H1 (cell line): ENCODE results near the gene C9orf43. TPM values are rescaled to one million over a fixed set of nuclear protein-coding genes. Genes with fewer than 3 reads are reported as not detected.
A peak's percentile ranks its signal among the peaks of the same experiment; 100 is the strongest.

Experiments used
- CTCF ChIA-PET: fragments of 300-600 bp; sonication (Branson Sonifier 250); formaldehyde crosslinking; loops from one replicate; lab custom pipeline; 2021; ENCODE audit not compliant: partially characterized antibody; lab: Charles Lee
- POLR2A ChIA-PET: fragments of 300-600 bp; sonication (Branson Sonifier 250); formaldehyde crosslinking; loops from one replicate; lab custom pipeline; 2021; ENCODE audit warnings: inconsistent platforms; ENCODE audit not compliant: partially characterized antibody; lab: Charles Lee
- DNase-seq, 2 experiments: peaks; one replicate each; pipeline versions ENCODE4 v3.0.0 to v3.0.0-alpha.2; 2010 to 2022; ENCODE audit warnings: low spot score in 2 of 2, low read depth in 1 of 2, mixed read lengths in 1 of 2
- FAIRE-seq: peaks from 2 replicates; lab custom pipeline; 2011; peaks lifted over from hg19 to GRCh38; lab: Jason Lieb, UNC
- H2AFZ ChIP-seq: 2 replicates; pipeline ENCODE4 v1.8.1; 2012; ENCODE audit warnings: low read length, inconsistent platforms
- H2AK5ac ChIP-seq: 2 replicates; pipeline ENCODE4 v1.6.1; 2013; ENCODE audit warnings: low read depth, low read length
- H2BK120ac ChIP-seq: replicated peaks from 2 replicates; pipeline ENCODE3; 2013; ENCODE audit warnings: low read depth, low read length, inconsistent platforms
- H2BK12ac ChIP-seq: 2 replicates; pipeline ENCODE4 v1.6.1; 2013; ENCODE audit warnings: low read depth, low read length
- H2BK15ac ChIP-seq: 2 replicates; pipeline ENCODE4 v1.6.1; 2013; ENCODE audit warnings: low read length
- H2BK20ac ChIP-seq: 2 replicates; pipeline ENCODE4 v1.6.1; 2013; ENCODE audit warnings: low read length
- H2BK5ac ChIP-seq: 2 replicates; pipeline ENCODE4 v1.6.1; 2013; ENCODE audit warnings: low read depth, low read length
- H3K14ac ChIP-seq: 2 replicates; pipeline ENCODE4 v1.6.1; 2013; ENCODE audit warnings: inconsistent platforms; ENCODE audit not compliant: insufficient read length
- H3K18ac ChIP-seq: 2 replicates; pipeline ENCODE4 v1.6.1; 2013; ENCODE audit warnings: low read length; ENCODE audit errors: extremely low read depth
- H3K23ac ChIP-seq: 2 replicates; pipeline ENCODE4 v1.6.1; 2013; ENCODE audit warnings: inconsistent platforms; ENCODE audit not compliant: insufficient read length
- H3K23me2 ChIP-seq: 2 replicates; pipeline ENCODE4 v1.6.1; 2013; ENCODE audit warnings: low read depth, low read length
- H3K27ac ChIP-seq: 2 replicates; pipeline ENCODE4 v1.6.1; 2011; ENCODE audit warnings: low read depth, low read length, inconsistent platforms
- H3K27me3 ChIP-seq, 4 experiments: replicated peaks in 1 of 4; 1 replicate in 1 of 4; 2 replicates in 3 of 4; pipeline versions ENCODE4 v1.6.1 to v1.8.1; 2011 to 2013; ENCODE audit warnings: low read length in 3 of 4, mild to moderate bottlenecking in 3 of 4, inconsistent platforms in 2 of 4, mixed read lengths in 2 of 4, moderate library complexity in 1 of 4; ENCODE audit not compliant: control insufficient read depth in 3 of 4, insufficient read depth in 3 of 4; ENCODE audit errors: extremely low read depth in 1 of 4
- H3K36me3 ChIP-seq, 4 experiments: 2 replicates each; pipeline versions ENCODE4 v1.6.1 to v1.8.1; 2011 to 2013; ENCODE audit warnings: mild to moderate bottlenecking in 4 of 4, low read length in 3 of 4, moderate library complexity in 2 of 4, control low read depth in 1 of 4, inconsistent platforms in 1 of 4; ENCODE audit not compliant: insufficient read depth in 4 of 4, control insufficient read depth in 2 of 4
- H3K4ac ChIP-seq: replicated peaks from 2 replicates; pipeline ENCODE3; 2013; ENCODE audit warnings: low read length, low read depth, mixed read lengths, inconsistent platforms; ENCODE audit not compliant: insufficient read length
- H3K4me1 ChIP-seq, 4 experiments: replicated peaks in 1 of 4; 1 replicate in 1 of 4; 2 replicates in 3 of 4; pipeline versions ENCODE4 v1.6.1 to v1.8.1; 2011 to 2013; ENCODE audit warnings: low read length in 3 of 4, inconsistent platforms in 2 of 4, mixed read lengths in 1 of 4; ENCODE audit not compliant: insufficient read depth in 4 of 4, control insufficient read depth in 3 of 4
- H3K4me2 ChIP-seq, 2 experiments: 2 replicates each; pipeline versions ENCODE4 v1.6.1 to v1.8.1; 2011 to 2013; ENCODE audit warnings: low read depth in 2 of 2, low read length in 2 of 2, control low read depth in 1 of 2, inconsistent platforms in 1 of 2, mild to moderate bottlenecking in 1 of 2; ENCODE audit not compliant: insufficient read depth in 1 of 2
- H3K4me3 ChIP-seq, 4 experiments: fragments of 200-600, 300-600 bp in 1 of 4; sonication (generic), shearing (Covaris generic), sonication (Bioruptor Twin) in 1 of 4; 2 replicates each; pipeline versions ENCODE4 v1.5.1 to v1.8.1; 2011 to 2016; ENCODE audit warnings: low read length in 4 of 4, low read depth in 3 of 4, control low read depth in 2 of 4, inconsistent platforms in 2 of 4, mild to moderate bottlenecking in 2 of 4, mixed read lengths in 1 of 4, moderate library complexity in 1 of 4; ENCODE audit not compliant: insufficient read depth in 2 of 4; ENCODE audit errors: extremely low read depth in 1 of 4
- H3K56ac ChIP-seq: replicated peaks from 2 replicates; pipeline ENCODE3; 2013; ENCODE audit warnings: low read depth, mild to moderate bottlenecking, mixed read lengths, low read length, inconsistent platforms; ENCODE audit not compliant: insufficient read length
- H3K79me1 ChIP-seq: 2 replicates; pipeline ENCODE4 v1.6.1; 2013; ENCODE audit warnings: low read depth, low read length, control low read depth
- H3K79me2 ChIP-seq, 2 experiments: 2 replicates each; pipeline versions ENCODE4 v1.6.1 to v1.8.1; 2012 to 2013; ENCODE audit warnings: low read length in 2 of 2, mild to moderate bottlenecking in 2 of 2, inconsistent platforms in 1 of 2; ENCODE audit not compliant: insufficient read depth in 2 of 2, control insufficient read depth in 1 of 2
- H3K9ac ChIP-seq, 4 experiments: replicated peaks in 1 of 4; 1 replicate in 1 of 4; 2 replicates in 3 of 4; pipeline versions ENCODE4 v1.6.1 to v1.8.1; 2011 to 2013; ENCODE audit warnings: low read depth in 3 of 4, low read length in 3 of 4, control low read depth in 2 of 4, mild to moderate bottlenecking in 2 of 4, moderate library complexity in 2 of 4, inconsistent platforms in 1 of 4; ENCODE audit errors: extremely low read depth in 1 of 4
- H3K9me3 ChIP-seq, 2 experiments: 2 replicates each; pipeline versions ENCODE4 v1.6.1 to v1.8.1; 2012 to 2013; ENCODE audit warnings: mild to moderate bottlenecking in 2 of 2, moderate library complexity in 2 of 2, control low read depth in 1 of 2, inconsistent platforms in 1 of 2, low read depth in 1 of 2, low read length in 1 of 2, mixed read lengths in 1 of 2; ENCODE audit not compliant: insufficient read depth in 2 of 2
- H4K20me1 ChIP-seq, 2 experiments: replicated peaks in 1 of 2; 2 replicates each; pipeline versions ENCODE3 to v1.8.1; 2011 to 2013; ENCODE audit warnings: inconsistent platforms in 2 of 2, low read length in 2 of 2, mild to moderate bottlenecking in 1 of 2; ENCODE audit not compliant: insufficient read depth in 2 of 2, control insufficient read depth in 1 of 2
- H4K5ac ChIP-seq: 2 replicates; pipeline ENCODE4 v1.6.1; 2013; ENCODE audit warnings: low read length, low read depth, mixed read lengths, inconsistent platforms; ENCODE audit not compliant: insufficient read length
- H4K8ac ChIP-seq: 2 replicates; pipeline ENCODE4 v1.8.0; 2013; ENCODE audit warnings: mild to moderate bottlenecking, moderate library complexity, low read length, inconsistent platforms; ENCODE audit not compliant: insufficient read depth; ENCODE audit errors: extremely low read depth
- H4K91ac ChIP-seq: replicated peaks from 2 replicates; pipeline ENCODE3; 2013; ENCODE audit warnings: low read length, mixed read lengths, inconsistent platforms; ENCODE audit not compliant: insufficient read length
- CTBP2 ChIP-seq: IDR thresholded peaks from 2 replicates; pipeline ENCODE4 v1.7.0; 2011; ENCODE audit warnings: borderline replicate concordance, mild to moderate bottlenecking, moderate library complexity, mixed read lengths, low read length; ENCODE audit not compliant: insufficient read depth, insufficient read length
- POLR2A ChIP-seq, 2 experiments: IDR thresholded peaks; 1 replicate in 1 of 2; 2 replicates in 1 of 2; pipeline ENCODE4 v1.6.1; 2011; ENCODE audit warnings: low read depth in 2 of 2, low read length in 2 of 2, mild to moderate bottlenecking in 2 of 2; ENCODE audit errors: control extremely low read depth in 1 of 2
- RAD21 ChIP-seq, 2 experiments: IDR thresholded peaks in 1 of 2; conservative IDR thresholded peaks in 1 of 2; 2 replicates each; pipeline ENCODE4 v1.6.1; 2011; ENCODE audit warnings: low read depth in 2 of 2, low read length in 2 of 2, improper control_type of control experiment in 1 of 2, inconsistent platforms in 1 of 2, mild to moderate bottlenecking in 1 of 2, moderate library complexity in 1 of 2
- RBBP5 ChIP-seq: IDR thresholded peaks from 2 replicates; pipeline ENCODE4 v1.7.1; 2012; ENCODE audit warnings: low read depth, mild to moderate bottlenecking, inconsistent platforms, low read length, moderate library complexity, borderline replicate concordance
- RXRA ChIP-seq: IDR thresholded peaks from 2 replicates; pipeline ENCODE4 v1.6.1; 2011; ENCODE audit warnings: low read depth, mild to moderate bottlenecking, low read length, moderate library complexity; ENCODE audit not compliant: insufficient read depth
- SIN3A ChIP-seq, 2 experiments: IDR thresholded peaks in 1 of 2; conservative IDR thresholded peaks in 1 of 2; 2 replicates each; pipeline ENCODE4 v1.6.1; 2011 to 2012; ENCODE audit warnings: low read length in 2 of 2, improper control_type of control experiment in 1 of 2, low read depth in 1 of 2, mild to moderate bottlenecking in 1 of 2
- SIRT6 ChIP-seq: IDR thresholded peaks from one replicate; pipeline ENCODE4 v1.7.1; 2012; ENCODE audit warnings: low read length, inconsistent platforms
- TAF1 ChIP-seq: IDR thresholded peaks from 2 replicates; pipeline ENCODE4 v1.6.1; 2011; ENCODE audit warnings: mild to moderate bottlenecking, low read depth, low read length
- TAF7 ChIP-seq: optimal IDR thresholded peaks from 2 replicates; pipeline ENCODE3; 2011; ENCODE audit warnings: low read depth, mild to moderate bottlenecking, inconsistent platforms, low read length, moderate library complexity, borderline replicate concordance
- YY1 ChIP-seq: IDR thresholded peaks from 2 replicates; pipeline ENCODE4 v1.6.1; 2011; ENCODE audit warnings: low read depth, mild to moderate bottlenecking, low read length
- WGBS, 2 experiments: shearing (Covaris generic) in 1 of 2; methylation state at CpG; one replicate each; pipeline versions ENCODE4 v1.1.6 to v1.1.7; 2013 to 2015; ENCODE audit warnings: low lambda C conversion rate in 2 of 2, mixed read lengths in 2 of 2, inconsistent platforms in 1 of 2, low coverage in 1 of 2, missing lambda C conversion rate in 1 of 2; ENCODE audit not compliant: insufficient replicate concordance in 2 of 2, insufficient coverage in 1 of 2, insufficient read length in 1 of 2; ENCODE audit errors: extremely low coverage in 1 of 2, missing lambda C conversion rate in 1 of 2; 5-methylcytosine and 5-hydroxymethylcytosine counted together
- polyA plus RNA-seq, 7 experiments: library from polyadenylated mRNA; depleted of rRNA in 3 of 7; stranded (reverse) in 5 of 7; unstranded in 2 of 7; fragments of >200 nt in 5 of 7; fragments of 200-250 nt in 2 of 7; gene quantifications; 1 replicate in 5 of 7; 2 replicates in 1 of 7; 4 replicates in 1 of 7; pipeline versions ENCODE4 v1.2.1 to v1.2.3, GENCODE V29; 2011 to 2013; ENCODE audit warnings: missing spikeins in 2 of 7, mixed read lengths in 2 of 7
- total RNA-seq: library from RNA; stranded (reverse); fragmentation: NEBNext Ultra II Directional; extraction: Animal tissue kit (Norgen Biotek cat#: 25700); gene quantifications from 2 replicates; pipeline ENCODE4 v1.2.1, GENCODE V29; 2021

The C9orf43 gene
- total and polyA plus RNA-seq, 2 of the 8 experiments (the other 6 are each of a cell fraction or from before 2014, with no cell fraction given), result 0.35 to 0.52 TPM

DNA sequence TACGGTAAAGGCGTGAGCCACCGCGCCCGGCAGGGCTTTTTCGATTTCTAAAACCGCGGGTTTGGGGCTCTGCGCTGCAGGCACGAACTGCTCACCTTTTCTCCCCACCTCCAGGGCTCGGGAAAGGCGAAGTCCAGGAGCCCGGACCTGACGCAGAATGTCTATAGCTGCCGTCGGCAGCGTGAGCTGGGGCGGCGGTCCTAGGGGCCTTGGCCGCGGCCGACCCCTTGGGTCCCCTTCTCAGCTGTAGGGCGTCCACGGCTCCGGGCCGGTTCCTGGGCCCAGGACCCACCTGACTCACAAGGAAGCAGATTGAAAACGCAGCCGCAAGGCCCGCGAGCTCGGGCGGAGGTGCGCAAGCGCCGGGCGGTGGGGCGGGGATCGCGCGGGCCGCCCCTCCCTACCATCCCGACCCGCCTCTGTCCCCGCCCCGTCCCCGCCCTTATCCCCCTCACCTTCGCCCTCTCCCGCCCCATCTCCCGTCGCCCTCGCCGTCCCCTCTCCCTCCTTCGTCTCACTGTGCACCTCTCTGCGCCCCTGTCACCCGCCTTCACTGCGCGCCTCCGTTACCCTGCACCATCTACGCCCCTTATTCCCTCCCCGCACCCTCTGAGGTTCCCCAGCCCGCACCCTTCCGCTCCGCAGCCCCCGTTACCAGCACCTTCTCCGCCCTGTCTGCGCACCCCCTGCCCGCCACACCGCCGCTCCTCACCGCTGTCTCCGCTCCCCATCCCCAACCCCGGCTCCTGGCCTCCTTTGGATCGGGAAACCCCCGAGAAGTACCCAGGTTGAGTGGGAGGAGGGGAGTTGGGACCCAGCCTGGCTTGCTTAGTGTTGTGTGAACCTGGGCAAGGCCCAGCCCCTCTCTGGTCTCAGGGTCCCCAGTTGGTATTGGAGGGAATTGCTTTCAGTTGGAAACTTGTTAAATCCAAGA is 33.6 kb upstream of the C9orf43 start, which contains the start of gene HDHD3:
HDHD3 (minus strand) TSS at position 353 of the 934 bp plus-strand sequence. CDS start 2,632 bp downstream, outside the sequence.
- H3K23ac ChIP-seq, result no peak within 1 kb of the TSS
- peaks cover 0 to 2% of the 10 kb centered on the region in 2 experiments for H4K20me1 ChIP-seq
- no peak within 1 kb of the TSS for H2BK20ac ChIP-seq
- peaks cover 0 to 19% (median 2%) of the 10 kb centered on the region in 4 experiments; a peak in 4 of 8 replicates for H3K36me3 ChIP-seq
- H3K4me2 ChIP-seq, result peak within 1 kb of the TSS; percentile 56 to 71
- H3K56ac ChIP-seq, result peak within 1 kb of the TSS; percentile 52
- H3K4me3 ChIP-seq, result peak within 1 kb of the TSS; percentile 54 to 98 (median 82)
- H2BK120ac ChIP-seq, result no peak within 1 kb of the TSS
- H2BK12ac ChIP-seq, result no peak within 1 kb of the TSS
- peak within 1 kb of the TSS; percentile 86 for H4K5ac ChIP-seq
- H2AK5ac ChIP-seq, result no peak within 1 kb of the TSS
- H3K9ac ChIP-seq, result peak within 1 kb of the TSS in 3 of 4 experiments; percentile 15 to 80 (median 64); a peak in 5 of 7 replicates
- peaks cover 0 to 4% (median 2%) of the 10 kb centered on the region in 4 experiments; a peak in 4 of 7 replicates for H3K4me1 ChIP-seq
- WGBS, 2 experiments, result 2% methylated on average over 36 of the region's 74 CpGs; no CpG with 5 or more reads in 1 of the 2 experiments
- peaks cover 0 to 5% of the 10 kb centered on the region in 2 experiments; a peak in 1 of 4 replicates for H3K79me2 ChIP-seq
- FAIRE-seq (no peak), DNase-seq (peak; percentile 73 to 87)
- H3K27me3 ChIP-seq, result no peaks in the 10 kb centered on the region; a peak in 1 of 7 replicates
- H3K18ac ChIP-seq, result peak within 1 kb of the TSS; percentile 3; the same call in 1 of the 2 replicates
- peak within 1 kb of the TSS; percentile 44; the same call in 1 of the 2 replicates for H2BK5ac ChIP-seq
- no peaks in the 10 kb centered on the region for H3K79me1 ChIP-seq
- no peak within 1 kb of the TSS for H3K14ac ChIP-seq
- no peak within 1 kb of the TSS for H2BK15ac ChIP-seq
- H4K91ac ChIP-seq, result peak within 1 kb of the TSS; percentile 34
- no peaks in the 10 kb centered on the region for H3K9me3 ChIP-seq
- no peak within 1 kb of the TSS for H3K4ac ChIP-seq
- H3K27ac ChIP-seq, result no peak within 1 kb of the TSS
- no peak within 1 kb of the TSS for H2AFZ ChIP-seq
- peaks cover 3% of the 10 kb centered on the region; the same call in 1 of the 2 replicates for H3K23me2 ChIP-seq
- peak within 1 kb of the TSS; percentile 39 for H4K8ac ChIP-seq
- ChIA-PET CTCF (interaction anchor here (1.4 to 1.8 kb wide), 2 partner anchors 11 to 278 kb away, joined by 3 to 6 read pairs; no protein-coding TSS in a partner anchor), POLR2A (interaction anchor here (0.9 to 2.2 kb wide), 7 partner anchors 23 to 47 kb away, joined by 3 to 11 read pairs (median 4); partner anchors contain the start of genes C9orf43, POLE3 and WDR31)
- TF ChIP-seq TAF7 (peak; percentile 37), RAD21 (IDR thresholded peaks at IDR 0.05 in 1 of 2, conservative IDR thresholded peaks at IDR 0.05 in 1 of 2; ENCODE audit: low read depth in 2 of 2, low read length in 2 of 2) (no peak), CTBP2 (no peak), RXRA (no peak), SIN3A (conservative IDR thresholded peaks at IDR 0.05 in 1 of 2, IDR thresholded peaks at IDR 0.05 in 1 of 2; ENCODE audit: low read depth in 1 of 2, low read length in 2 of 2) (peak in 1 of 2 experiments; percentile 69; a peak in 2 of 4 replicates), TAF1 (peak; percentile 61), SIRT6 (no peak), YY1 (no peak), RBBP5 (peak; percentile 80), POLR2A (IDR thresholded peaks at IDR 0.05; ENCODE audit: control extremely low read depth in 1 of 2, low read depth in 2 of 2, low read length in 2 of 2) (peak; percentile 44 to 72)
